Mesenchymal stem cell (in vitro differentiated cells and primary cell): Measurements from ENCODE around the gene DPH2.

Experiments
- DNase-seq: peaks from one replicate; pipeline ENCODE4 v3.0.0-alpha.2; 2013
- H2AFZ ChIP-seq: one replicate; pipeline ENCODE4 v1.6.1; 2013; ENCODE audit warnings: low read depth, mild to moderate bottlenecking, control low read depth, inconsistent platforms, low read length, moderate library complexity
- H2AK5ac ChIP-seq: 2 replicates; pipeline ENCODE4 v1.6.1; 2013; ENCODE audit warnings: low read length, moderate library complexity, mild to moderate bottlenecking, inconsistent platforms; ENCODE audit not compliant: severe bottlenecking
- H2BK120ac ChIP-seq: one replicate; pipeline ENCODE4 v1.6.1; 2013; ENCODE audit warnings: low read depth, mild to moderate bottlenecking, inconsistent platforms, low read length, moderate library complexity
- H2BK12ac ChIP-seq, 2 experiments: one replicate each; pipeline ENCODE4 v1.6.1; 2013; ENCODE audit warnings: inconsistent platforms in 2 of 2, low read length in 2 of 2, mild to moderate bottlenecking in 2 of 2, moderate library complexity in 2 of 2, control low read depth in 1 of 2
- H2BK15ac ChIP-seq: one replicate; pipeline ENCODE4 v1.6.1; 2013; ENCODE audit warnings: mild to moderate bottlenecking, low read depth, inconsistent platforms; ENCODE audit not compliant: poor library complexity, severe bottlenecking
- H2BK5ac ChIP-seq: 2 replicates; pipeline ENCODE4 v1.6.1; 2013; ENCODE audit warnings: low read depth, mild to moderate bottlenecking, low read length, control low read depth, inconsistent platforms; ENCODE audit not compliant: poor library complexity, severe bottlenecking
- H3K14ac ChIP-seq, 2 experiments: one replicate each; pipeline ENCODE4 v1.6.1; 2013; ENCODE audit warnings: inconsistent platforms in 2 of 2, low read length in 2 of 2, control low read depth in 1 of 2, mild to moderate bottlenecking in 1 of 2, moderate library complexity in 1 of 2
- H3K18ac ChIP-seq, 2 experiments: one replicate each; pipeline ENCODE4 v1.6.1; 2013; ENCODE audit warnings: inconsistent platforms in 2 of 2, low read length in 2 of 2, control low read depth in 1 of 2, low read depth in 1 of 2, mild to moderate bottlenecking in 1 of 2
- H3K23ac ChIP-seq, 2 experiments: one replicate each; pipeline ENCODE4 v1.6.1; 2013; ENCODE audit warnings: inconsistent platforms in 2 of 2, low read length in 2 of 2, mild to moderate bottlenecking in 2 of 2, moderate library complexity in 2 of 2, control low read depth in 1 of 2
- H3K27ac ChIP-seq: 2 replicates; pipeline ENCODE4 v1.5.1; 2013; ENCODE audit warnings: mild to moderate bottlenecking, moderate library complexity, low read length, control low read depth, inconsistent platforms; ENCODE audit not compliant: poor library complexity, severe bottlenecking
- H3K27me3 ChIP-seq, 2 experiments: 2 replicates each; pipeline versions ENCODE4 v1.6.1 to v1.7.0; 2013; ENCODE audit warnings: low read length in 2 of 2, mild to moderate bottlenecking in 2 of 2, moderate library complexity in 2 of 2, control low read depth in 1 of 2, inconsistent platforms in 1 of 2; ENCODE audit not compliant: control insufficient read depth in 1 of 2, insufficient read depth in 1 of 2
- H3K36me3 ChIP-seq, 2 experiments: 2 replicates each; pipeline versions ENCODE4 v1.6.1 to v1.7.0; 2013; ENCODE audit warnings: low read length in 2 of 2, control low read depth in 1 of 2, inconsistent platforms in 1 of 2, low read depth in 1 of 2, mild to moderate bottlenecking in 1 of 2; ENCODE audit not compliant: insufficient read depth in 2 of 2, control insufficient read depth in 1 of 2
- H3K4ac ChIP-seq, 2 experiments: one replicate each; pipeline ENCODE4 v1.6.1; 2013; ENCODE audit warnings: inconsistent platforms in 2 of 2, low read length in 2 of 2, mild to moderate bottlenecking in 2 of 2, moderate library complexity in 2 of 2, control low read depth in 1 of 2, low read depth in 1 of 2
- H3K4me1 ChIP-seq: 2 replicates; pipeline ENCODE4 v1.6.1; 2013; ENCODE audit warnings: low read depth, low read length, control low read depth; ENCODE audit not compliant: control insufficient read depth, insufficient read depth
- H3K4me2 ChIP-seq: 2 replicates; pipeline ENCODE4 v1.6.1; 2013; ENCODE audit warnings: low read length, mild to moderate bottlenecking, inconsistent platforms; ENCODE audit not compliant: poor library complexity, severe bottlenecking
- H3K4me3 ChIP-seq, 2 experiments: 2 replicates each; pipeline versions ENCODE4 v1.5.1 to v1.7.0; 2013; ENCODE audit warnings: low read length in 2 of 2, mild to moderate bottlenecking in 2 of 2, control low read depth in 1 of 2, low read depth in 1 of 2; ENCODE audit not compliant: insufficient read depth in 1 of 2
- H3K79me1 ChIP-seq: replicated peaks from 2 replicates; pipeline ENCODE4 v1.6.1; 2013; ENCODE audit warnings: mild to moderate bottlenecking, control low read depth, low read length, inconsistent platforms; ENCODE audit not compliant: poor library complexity, severe bottlenecking
- H3K9ac ChIP-seq: 2 replicates; pipeline ENCODE4 v1.7.0; 2013; ENCODE audit warnings: mild to moderate bottlenecking, low read length, moderate library complexity
- H3K9me3 ChIP-seq: 2 replicates; pipeline ENCODE4 v1.7.0; 2013; ENCODE audit warnings: mild to moderate bottlenecking, low read length; ENCODE audit not compliant: control insufficient read depth
- H4K8ac ChIP-seq: one replicate; pipeline ENCODE4 v1.6.1; 2013; ENCODE audit warnings: inconsistent platforms, mild to moderate bottlenecking, low read length, moderate library complexity
- H4K91ac ChIP-seq: one replicate; pipeline ENCODE4 v1.6.1; 2013; ENCODE audit warnings: mild to moderate bottlenecking, low read length, inconsistent platforms
- WGBS: methylation state at CpG from one replicate; pipeline ENCODE4 v1.1.7; 2013; ENCODE audit warnings: mixed read lengths; 5-methylcytosine and 5-hydroxymethylcytosine counted together

Gene DPH2

DNA sequence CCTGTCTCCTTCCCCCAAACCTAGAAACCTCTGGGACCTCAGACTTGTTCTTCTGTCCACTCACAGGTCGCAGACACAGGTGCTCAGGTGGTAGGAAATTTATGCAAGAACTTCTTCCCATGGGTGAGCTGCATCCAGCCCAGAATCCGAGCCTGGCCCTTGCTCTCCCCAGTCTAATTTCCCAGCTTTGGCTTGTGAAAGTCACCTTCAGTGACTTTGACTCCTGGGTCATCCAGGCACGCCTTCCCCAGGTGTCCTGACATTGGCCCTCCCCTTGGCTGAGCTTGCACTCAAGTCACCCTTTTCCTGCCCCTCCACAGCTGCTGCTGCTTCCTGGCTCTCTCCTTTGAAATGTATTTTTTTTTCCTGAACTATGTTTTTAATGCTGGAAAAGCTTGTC is 16.4 kb upstream of the DPH2 start:
- 95% methylated on average over 3 of the region's 3 CpGs for WGBS
- Histone ChIP-seq H2AFZ (no peak overlapping the region), H4K91ac (no peak overlapping the region), H3K36me3 (peaks cover 37 to 45% of the 10 kb centered on the region in 2 experiments), H3K9ac (no peak overlapping the region), H3K14ac (no peak overlapping the region), H3K18ac (no peak overlapping the region), H3K4ac (no peak overlapping the region), H3K23ac (no peak overlapping the region), H3K27ac (no peak overlapping the region), H2BK15ac (no peak overlapping the region), H2BK5ac (no peak overlapping the region), H3K27me3 (no peaks in the 10 kb centered on the region), H3K4me3 (no peak overlapping the region), H3K9me3 (no peaks in the 10 kb centered on the region), H2BK12ac (no peak overlapping the region), H3K4me1 (peaks cover 14% of the 10 kb centered on the region), H3K79me1 (peaks cover 36% of the 10 kb centered on the region), H2BK120ac (no peak overlapping the region), H3K4me2 (no peak overlapping the region), H4K8ac (no peak overlapping the region), H2AK5ac (no peak overlapping the region)
- DNase-seq = no peak

DNA sequence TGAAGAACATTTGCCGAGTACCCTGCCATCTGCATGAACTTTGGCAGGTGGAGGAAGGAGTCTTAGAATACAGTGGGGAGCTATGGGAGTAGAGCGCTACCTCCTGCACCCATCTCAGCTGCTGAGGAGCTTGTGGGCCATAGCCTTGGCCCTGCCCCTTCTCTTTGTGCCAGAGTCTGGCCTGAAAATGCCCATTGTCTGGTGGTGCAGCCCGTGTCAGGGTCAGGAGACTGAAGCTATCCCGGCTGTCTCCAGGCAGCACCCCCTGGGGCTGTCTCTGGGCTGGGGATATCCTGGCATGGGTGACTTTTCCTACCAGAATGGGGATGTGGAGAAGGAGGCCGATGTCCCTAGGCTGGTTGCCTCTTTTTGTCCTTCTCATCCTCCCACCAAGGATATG is 15.8 kb upstream of the DPH2 start:
- H2AFZ ChIP-seq = no peak overlapping the region
- peaks cover 43 to 52% of the 10 kb centered on the region in 2 experiments for H3K36me3 ChIP-seq
- H3K79me1 ChIP-seq = peaks cover 30% of the 10 kb centered on the region
- H3K9ac ChIP-seq = no peak overlapping the region
- no peak overlapping the region for H2BK12ac ChIP-seq
- no peak overlapping the region for H3K27ac ChIP-seq
- H3K18ac ChIP-seq = no peak overlapping the region
- no peak overlapping the region for H4K8ac ChIP-seq
- H3K4me2 ChIP-seq = no peak overlapping the region
- 85% methylated on average over 5 of the region's 5 CpGs for WGBS
- H3K4me1 ChIP-seq = peaks cover 9% of the 10 kb centered on the region
- DNase-seq = no peak
- H2AK5ac ChIP-seq = no peak overlapping the region
- no peaks in the 10 kb centered on the region for H3K27me3 ChIP-seq
- no peak overlapping the region for H2BK15ac ChIP-seq
- H3K14ac ChIP-seq = no peak overlapping the region
- no peak overlapping the region for H3K4me3 ChIP-seq
- H3K4ac ChIP-seq = no peak overlapping the region
- no peak overlapping the region for H2BK5ac ChIP-seq
- no peaks in the 10 kb centered on the region for H3K9me3 ChIP-seq
- no peak overlapping the region for H3K23ac ChIP-seq
- no peak overlapping the region for H4K91ac ChIP-seq
- H2BK120ac ChIP-seq = no peak overlapping the region

DNA sequence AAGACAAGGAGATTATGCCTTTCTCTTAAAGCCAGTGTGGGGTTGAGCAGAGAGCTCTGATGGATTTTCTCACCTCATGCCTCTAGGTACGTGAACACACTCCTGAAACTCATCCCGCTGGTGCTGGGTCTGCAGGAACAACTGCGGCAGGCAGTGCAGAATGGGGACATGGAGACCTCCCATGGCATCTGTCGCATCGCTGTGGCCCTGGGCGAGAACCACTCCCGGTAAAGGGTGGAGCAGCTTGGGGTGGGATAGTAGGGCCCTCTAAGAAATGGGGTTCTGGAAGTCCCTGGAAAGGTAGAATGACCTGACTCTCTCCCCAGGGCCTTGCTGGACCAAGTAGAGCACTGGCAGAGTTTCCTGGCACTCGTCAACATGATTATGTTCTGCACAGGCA is 13.6 kb upstream of the DPH2 start:
- H3K18ac ChIP-seq = no peak overlapping the region
- H3K9me3 ChIP-seq = no peaks in the 10 kb centered on the region
- peaks cover 1% of the 10 kb centered on the region for H3K4me1 ChIP-seq
- H2AFZ ChIP-seq = no peak overlapping the region
- over 99% methylated on average over 7 of the region's 8 CpGs for WGBS
- H4K91ac ChIP-seq = no peak overlapping the region
- H3K27me3 ChIP-seq = no peaks in the 10 kb centered on the region
- no peak overlapping the region for H4K8ac ChIP-seq
- no peak overlapping the region for H2AK5ac ChIP-seq
- no peak overlapping the region for H3K23ac ChIP-seq
- no peak overlapping the region for H3K14ac ChIP-seq
- no peak overlapping the region for H3K4me3 ChIP-seq
- H3K36me3 ChIP-seq = peaks cover 51 to 56% of the 10 kb centered on the region in 2 experiments
- peaks cover 21% of the 10 kb centered on the region for H3K79me1 ChIP-seq
- H2BK12ac ChIP-seq = no peak overlapping the region
- no peak overlapping the region for H3K4ac ChIP-seq
- no peak overlapping the region for H3K9ac ChIP-seq
- H2BK5ac ChIP-seq = no peak overlapping the region
- no peak for DNase-seq
- H3K4me2 ChIP-seq = no peak overlapping the region
- H3K27ac ChIP-seq = no peak overlapping the region
- H2BK15ac ChIP-seq = no peak overlapping the region
- no peak overlapping the region for H2BK120ac ChIP-seq

DNA sequence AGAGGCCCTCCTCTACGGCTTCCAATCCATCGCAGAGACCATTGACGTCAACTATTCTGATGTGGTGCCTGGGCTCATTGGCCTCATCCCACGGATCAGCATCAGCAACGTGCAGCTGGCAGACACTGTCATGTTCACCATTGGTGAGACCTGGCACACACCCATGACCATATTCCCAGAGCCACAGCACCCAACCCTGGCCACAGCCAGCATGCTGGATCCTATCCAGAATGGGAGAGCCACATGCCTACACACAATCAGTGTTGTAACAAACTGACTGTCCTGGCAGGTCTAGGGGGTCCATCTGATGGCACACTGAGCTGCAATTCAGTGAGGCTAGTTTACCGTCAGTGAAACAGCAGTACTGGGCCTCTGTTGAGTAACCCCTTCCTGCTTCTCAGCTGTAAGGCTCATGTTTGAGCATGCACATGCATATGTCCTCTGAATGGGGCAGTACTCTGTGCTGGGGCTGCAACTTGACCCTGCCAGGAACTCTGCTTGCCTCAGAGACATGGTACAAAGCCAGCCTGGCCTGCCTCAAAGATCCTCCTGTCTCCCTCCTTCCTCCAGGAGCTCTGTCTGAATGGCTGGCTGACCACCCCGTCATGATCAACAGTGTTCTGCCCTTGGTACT is 12.3 kb upstream of the DPH2 start:
- Histone ChIP-seq H3K36me3 (peaks cover 61 to 69% of the 10 kb centered on the region in 2 experiments), H4K91ac (no peak overlapping the region), H3K4ac (no peak overlapping the region), H3K79me1 (peaks cover 21% of the 10 kb centered on the region), H3K27ac (no peak overlapping the region), H3K14ac (no peak overlapping the region), H2BK120ac (no peak overlapping the region), H3K4me3 (no peak overlapping the region), H3K9me3 (no peaks in the 10 kb centered on the region), H2BK12ac (no peak overlapping the region), H2BK15ac (no peak overlapping the region), H3K9ac (no peak overlapping the region), H2BK5ac (no peak overlapping the region), H2AK5ac (no peak overlapping the region), H3K4me1 (peaks cover 1% of the 10 kb centered on the region), H2AFZ (no peak overlapping the region), H4K8ac (no peak overlapping the region), H3K23ac (no peak overlapping the region), H3K18ac (no peak overlapping the region), H3K27me3 (no peaks in the 10 kb centered on the region), H3K4me2 (no peak overlapping the region)
- DNase-seq = no peak
- 98% methylated on average over 7 of the region's 7 CpGs for WGBS
